GM11168 (cell line): ENCODE results near the gene CIB2.
"Not testable (repeated sequence)": the region's sequence is repeated elsewhere in the genome, so short reads cannot be mapped to it uniquely, and the experiment has no call there.

Experiments
- in situ Hi-C: fragments of 300-500 bp; cut with MboI; formaldehyde crosslinking; loops from one replicate; pipeline ENCODE4 v1.12.0; 2022; ENCODE audit warnings: low sequenced_read_pairs; ENCODE audit not compliant: unreplicated experiment

The CIB2 gene

DNA sequence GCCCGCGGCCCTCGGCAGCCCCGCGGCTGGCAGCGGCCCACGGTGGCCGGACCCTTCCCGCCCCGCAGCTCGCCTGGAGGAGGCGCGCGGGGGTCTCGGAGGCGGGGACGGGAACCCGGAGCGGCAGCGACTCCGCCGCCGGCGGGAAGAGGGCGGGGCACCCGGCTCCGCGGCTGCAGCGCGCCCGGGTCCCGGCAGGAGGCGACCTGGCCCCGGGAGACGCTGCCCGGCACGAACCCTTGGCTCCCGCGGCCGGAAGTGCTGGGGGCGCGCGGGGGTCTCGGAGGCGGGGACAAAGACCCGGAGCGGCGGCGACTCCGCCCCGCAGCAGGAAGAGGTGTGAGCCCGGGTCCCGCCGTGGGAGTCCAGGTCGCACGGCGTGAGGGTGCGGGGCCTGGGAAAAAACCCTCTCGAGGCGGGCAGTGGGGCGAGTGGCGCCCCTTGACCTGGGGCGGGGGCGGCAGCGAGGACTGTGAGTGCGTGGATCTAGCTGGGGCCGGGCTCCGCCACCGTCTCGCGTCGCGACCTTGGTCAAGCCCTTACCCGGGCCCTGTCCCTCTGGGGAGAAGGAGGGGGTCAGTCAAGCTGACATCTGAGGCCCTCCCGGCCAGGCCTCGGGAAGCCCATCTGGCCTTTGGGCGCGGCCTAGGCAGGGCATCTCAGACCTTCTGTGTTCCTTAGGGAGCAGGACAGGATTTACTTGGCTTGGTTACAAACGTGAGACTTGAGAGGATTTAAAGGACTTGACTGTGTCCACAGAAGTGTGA, at the start of gene CIB2:
CIB2 (minus strand) TSS at position 151 of the 767 bp plus-strand sequence. CDS start 230 bp downstream, outside the sequence.
- in situ Hi-C loops: no loop called here

DNA sequence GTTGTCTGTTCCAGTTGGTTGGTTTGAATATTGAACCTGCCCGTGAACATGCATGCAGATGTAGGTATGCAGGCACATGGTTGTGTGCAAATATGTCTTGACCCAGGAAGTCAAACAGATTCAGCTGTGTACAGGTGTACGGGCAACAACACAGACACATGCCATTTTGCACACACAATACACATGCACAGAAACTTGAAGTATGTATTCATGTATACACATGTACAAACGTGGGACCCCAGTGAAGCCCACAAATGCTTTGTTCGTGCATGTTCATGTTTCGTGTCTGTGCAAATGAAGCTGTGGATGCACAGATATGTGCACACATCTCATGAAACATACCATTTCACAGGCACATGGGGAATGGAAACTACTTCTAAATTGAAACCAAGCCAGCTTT, 48.7 kb upstream of the CIB2 start:
- in situ Hi-C loops: no loop called here

DNA sequence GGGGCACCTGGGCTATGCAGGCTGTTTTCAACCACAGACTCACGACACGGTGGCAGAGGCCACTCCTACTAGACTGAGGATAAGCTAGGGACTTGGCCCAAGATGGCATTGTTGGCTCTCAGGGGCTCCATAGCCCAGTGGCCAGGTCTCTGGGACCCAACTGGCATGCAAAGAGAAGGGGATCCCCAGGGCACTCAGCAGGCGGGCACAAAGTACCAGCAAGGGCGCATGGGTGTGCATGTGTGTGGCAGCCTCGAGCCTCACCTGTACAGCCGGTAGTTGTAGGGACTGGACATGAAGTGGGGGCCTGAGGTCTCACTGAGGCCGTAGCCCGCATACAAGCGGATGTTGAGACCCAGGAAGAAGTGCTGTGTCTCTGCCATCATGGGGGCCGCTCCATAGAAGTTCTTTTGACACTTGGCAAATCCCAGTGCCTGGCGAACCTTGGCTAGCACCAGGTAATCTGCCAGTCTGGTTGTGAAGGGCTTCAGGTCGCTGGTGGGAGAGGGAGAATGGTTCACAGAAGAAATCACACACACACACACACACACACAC, 48.1 kb upstream of the CIB2 start:
- in situ Hi-C loops: no loop called here

DNA sequence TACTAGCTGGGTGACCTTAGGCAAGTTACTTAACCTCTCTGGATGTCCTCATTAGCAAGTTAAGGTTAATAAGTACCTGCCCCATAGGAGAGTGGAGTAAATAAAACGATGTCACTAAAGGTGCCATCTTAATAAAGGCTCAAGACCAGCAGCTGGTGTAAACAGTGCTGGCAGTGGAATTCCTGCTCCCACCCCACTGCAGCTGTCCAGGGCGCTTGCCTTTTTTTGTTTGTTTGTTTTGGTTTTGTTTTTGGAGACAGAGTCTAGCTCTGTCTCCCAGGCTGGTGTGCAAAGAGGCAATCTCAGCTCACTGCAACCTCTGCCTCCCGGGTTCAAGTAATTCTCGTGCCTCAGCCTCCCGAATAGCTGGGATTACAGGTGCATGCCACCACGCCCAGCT, 46.8 kb upstream of the CIB2 start:
- in situ Hi-C loops: no loop called here

DNA sequence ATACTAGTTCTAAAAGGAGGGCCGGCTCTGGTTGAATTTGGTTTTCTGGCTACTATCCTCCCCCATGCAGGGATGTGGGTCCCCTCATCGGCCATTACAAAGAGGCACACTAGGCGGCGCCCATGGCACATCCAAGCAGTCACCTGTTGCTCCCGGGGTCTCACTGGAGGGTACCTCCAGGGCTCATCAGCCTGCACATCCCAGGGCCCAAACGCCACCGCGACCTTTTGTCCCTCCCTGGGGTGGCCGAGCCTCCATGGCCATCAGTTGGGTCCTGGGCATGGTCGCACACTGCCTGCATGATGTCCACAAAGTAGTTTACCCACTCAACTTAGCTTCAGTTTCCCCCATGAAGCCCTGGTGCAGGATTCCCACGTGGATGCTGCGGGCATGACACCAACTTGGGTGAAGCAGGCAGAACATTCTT, 46.2 kb upstream of the CIB2 start:
- in situ Hi-C loops: no loop called here

DNA sequence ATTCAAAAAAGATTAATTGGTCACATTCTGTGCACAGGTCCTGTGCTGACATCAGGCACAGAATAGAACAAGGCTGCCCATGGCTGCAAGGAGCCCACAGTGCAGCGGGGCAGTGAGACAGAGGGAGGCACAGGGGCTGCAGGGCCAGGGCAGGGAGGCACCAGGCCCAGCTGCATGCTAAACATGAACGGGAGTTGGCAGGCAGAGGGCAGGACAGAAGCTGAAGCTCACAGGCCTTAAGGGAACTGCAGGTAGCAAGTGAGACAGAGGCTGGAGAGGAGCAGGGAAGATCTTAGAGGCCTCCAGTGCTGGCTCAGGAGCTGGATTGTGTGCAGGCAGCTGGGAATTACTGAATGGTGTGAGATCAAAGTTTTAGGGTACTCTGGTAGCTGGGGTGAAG, 44.1 kb upstream of the CIB2 start:
- in situ Hi-C loops: no loop called here

DNA sequence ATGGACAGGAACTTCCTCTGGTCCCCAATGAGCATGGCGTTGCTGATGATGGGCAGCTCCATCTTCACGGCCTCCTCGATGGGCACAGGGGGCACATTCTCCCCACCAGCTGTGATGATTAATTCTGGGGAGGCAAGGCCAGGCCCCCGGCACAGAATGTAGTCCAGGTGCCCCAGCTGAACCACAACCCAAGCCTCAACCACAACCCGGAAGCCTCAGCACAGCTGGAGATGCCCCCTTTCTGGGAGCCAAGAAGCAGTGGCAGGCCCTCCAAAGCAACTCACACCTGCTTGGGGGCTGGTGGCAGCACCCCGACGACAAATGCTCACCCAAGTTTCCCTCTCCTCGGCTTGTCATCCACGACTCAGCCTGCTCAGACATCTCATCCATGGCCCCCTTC, 43.2 kb upstream of the CIB2 start:
- in situ Hi-C loops: no loop called here

DNA sequence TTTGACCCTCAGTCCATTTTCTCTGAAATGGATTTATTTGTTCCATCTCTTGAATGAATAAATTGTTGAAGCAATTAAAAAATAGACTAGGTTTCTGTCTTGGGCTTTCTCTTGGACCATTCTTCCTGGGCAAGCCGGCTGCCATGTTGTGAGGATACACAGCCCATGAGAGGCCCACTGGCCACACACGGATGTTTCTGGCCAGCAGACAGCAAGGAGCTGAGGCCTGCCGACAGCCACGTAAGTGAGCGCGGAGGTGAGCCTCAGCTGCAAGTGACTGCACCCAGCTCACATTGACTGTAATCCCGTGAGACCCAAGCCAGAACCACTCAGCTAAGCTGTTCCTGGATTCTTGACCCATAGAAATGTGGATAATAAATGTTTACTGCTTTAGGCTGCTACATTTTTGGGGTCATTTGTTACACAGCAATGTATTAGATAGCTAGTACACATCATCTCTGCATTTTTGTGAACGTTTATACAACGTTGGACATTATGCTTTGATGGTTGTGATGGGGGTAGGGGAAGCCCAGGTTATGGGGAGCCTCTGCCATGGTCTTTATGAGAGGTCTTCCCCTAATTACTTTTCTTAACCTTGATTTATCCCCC, 40.7 kb upstream of the CIB2 start:
- in situ Hi-C loops: no loop called here

DNA sequence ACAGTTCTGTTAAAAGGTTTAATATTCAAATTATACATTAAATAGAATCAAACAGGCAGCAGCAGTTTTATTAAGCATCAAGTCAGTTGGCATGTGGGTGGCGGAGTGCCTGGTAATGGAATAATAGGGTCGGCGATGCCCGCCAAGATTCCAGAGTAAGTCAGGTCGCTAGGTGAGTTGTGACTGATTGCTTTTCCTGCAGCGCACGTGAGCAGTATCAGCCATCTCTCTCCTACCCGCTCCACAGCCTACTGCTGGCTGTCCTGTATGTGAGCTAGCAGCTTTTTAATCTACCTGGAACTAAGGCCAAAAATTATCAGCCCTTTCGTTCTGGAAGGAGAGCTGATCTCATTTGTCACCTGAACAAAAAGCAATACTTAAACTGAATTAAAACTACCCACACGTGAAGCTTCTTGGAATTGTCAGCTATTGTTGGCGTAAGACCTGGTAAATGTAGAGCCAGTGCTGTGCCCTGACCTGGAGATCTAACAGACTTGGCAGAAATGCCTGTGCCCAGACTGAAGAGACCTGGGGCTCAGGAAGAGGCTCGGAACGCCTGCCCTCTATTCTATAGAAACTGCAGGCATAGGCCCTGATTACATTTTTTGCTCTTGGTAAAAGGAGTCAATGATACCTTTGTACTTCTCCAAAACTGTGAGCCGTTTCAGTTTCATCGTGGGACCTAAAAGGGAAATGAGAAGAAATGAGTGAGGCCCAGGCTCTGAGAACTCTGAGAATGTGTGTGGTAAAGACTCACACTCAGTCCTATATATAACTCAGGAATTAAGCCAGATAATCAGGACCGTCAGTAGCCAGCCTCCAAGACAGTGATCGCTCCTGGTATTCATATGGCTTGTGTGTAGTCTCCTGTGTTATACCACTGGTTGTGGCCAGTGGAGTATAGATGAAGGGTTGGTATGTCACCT, 39.9 kb upstream of the CIB2 start:
- in situ Hi-C loops: no loop called here

DNA sequence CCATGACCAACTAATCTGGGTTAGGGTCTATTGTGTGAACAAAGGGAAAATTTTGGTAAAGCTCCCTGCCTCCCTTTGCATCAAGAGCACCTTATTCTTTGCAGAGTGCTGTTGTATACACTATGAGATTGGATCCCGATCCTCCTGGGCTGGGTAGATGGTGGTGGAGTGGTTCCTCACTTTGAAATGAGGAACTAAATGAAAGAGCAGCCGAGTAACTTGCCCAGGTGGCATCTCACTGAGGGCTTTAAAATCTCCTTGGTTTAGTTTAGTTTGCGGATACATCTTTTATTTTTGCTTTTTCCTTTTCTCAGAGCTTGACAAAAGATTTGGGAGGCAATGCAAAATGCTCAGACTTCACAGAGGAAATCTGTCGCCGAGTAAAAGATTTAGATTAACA, 37.4 kb upstream of the CIB2 start:
- in situ Hi-C loops: no loop called here

DNA sequence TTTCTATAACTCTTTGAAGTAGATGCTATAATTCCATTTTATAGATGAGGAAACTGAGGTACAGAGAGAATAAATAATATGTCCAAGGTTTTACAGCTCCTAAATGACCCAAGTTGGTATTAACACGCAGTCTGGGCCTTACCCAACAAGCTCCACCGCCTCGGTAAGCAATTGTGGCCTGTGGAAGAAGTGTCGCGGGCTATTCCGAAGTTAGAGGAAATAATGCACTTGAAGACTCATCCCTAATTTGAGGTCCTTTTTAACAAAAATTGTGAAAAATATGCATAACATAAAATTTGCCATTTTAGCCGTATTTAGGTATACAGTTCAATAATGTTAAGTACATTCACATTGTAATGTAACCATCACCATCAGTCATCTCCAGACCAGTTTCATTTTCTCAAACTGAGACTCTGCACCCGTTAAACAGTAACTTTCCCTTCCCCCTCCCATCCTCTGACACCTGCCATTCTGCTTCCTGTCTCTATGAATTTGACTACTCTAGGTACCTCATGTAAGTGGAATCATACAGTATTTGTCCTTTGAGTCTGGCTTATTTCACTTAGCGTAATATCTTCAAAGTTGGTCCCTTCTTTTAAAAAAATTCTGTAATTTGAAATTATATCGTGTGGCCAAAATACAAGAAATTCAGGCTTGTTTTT, 36.1 kb upstream of the CIB2 start:
- in situ Hi-C loops: no loop called here

DNA sequence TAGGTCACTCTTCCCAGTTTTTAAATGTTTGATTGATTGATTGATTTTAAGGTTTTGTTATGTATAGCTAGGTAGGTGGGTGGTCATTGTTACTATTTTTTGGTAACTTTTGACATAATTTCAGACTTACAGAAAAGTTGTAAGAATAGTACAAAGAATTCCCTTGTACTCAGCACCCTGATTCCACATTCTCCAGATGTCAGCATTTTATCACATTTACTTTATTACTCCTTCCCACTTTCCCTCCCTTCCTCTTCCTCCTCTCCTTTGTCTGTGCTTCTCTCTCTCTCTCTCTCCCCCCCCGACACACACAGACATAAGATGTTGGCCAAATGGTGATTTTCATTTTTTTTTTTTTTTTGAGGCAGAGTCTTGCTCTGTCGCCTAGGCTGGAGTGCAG, 32.8 kb upstream of the CIB2 start:
- in situ Hi-C loops: no loop called here

DNA sequence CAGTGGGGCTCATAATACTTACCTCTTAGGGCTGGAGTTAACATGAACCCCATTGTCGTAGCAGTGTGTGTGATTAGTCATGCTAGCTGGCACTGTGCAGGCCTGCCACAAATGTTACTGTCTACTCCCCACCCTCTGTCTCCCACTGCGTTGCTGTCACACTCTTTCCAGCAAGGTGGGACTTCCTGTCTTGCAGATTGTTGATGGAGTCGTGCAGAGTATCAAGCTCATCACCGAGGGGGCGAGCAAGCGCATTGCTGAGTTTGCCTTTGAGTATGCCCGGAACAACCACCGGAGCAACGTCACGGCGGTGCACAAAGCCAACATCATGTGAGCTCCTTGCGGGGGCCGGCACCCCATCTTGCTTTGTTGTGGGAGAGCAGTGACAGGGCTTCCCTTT, 30.8 kb upstream of the CIB2 start:
- in situ Hi-C loops: no loop called here

DNA sequence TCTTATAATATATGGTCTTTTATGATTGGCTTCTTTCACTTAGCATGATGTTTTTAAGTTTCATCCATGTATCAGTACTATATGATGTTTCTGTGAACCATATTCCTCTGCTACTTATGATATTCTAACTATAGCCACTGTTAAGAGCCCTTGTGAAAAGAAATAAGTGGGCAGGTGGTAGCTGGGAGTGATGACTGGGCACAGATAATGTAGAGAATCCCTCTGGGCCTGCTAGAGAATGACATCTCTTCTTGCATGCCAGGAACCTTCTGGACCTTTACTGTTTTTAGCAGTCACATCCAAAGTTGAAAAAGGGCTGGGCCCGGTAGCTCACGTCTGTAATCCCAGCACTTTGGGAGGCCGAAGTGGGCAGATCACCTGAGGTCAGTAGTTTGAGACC, 28.1 kb upstream of the CIB2 start:
- in situ Hi-C loops: no loop called here

DNA sequence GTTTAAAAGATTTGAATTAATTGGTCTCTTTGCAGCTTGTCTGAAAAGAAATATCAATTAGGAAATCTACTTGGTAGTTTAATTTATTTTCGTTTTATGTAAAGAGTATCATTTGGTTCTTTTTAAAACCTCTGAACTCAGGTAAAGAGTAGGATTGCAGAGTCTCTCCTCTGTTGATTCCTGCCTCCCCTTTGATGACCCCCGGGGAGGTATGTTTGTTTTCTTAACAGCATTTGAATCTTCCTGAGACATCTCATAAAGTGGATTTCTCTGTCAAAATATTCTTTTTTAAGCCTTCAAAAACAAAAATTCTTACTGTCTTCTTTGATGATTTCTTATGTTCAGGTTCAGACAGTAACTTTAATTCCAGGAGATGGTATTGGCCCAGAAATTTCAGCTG, 26.0 kb upstream of the CIB2 start:
- in situ Hi-C loops: no loop called here

DNA sequence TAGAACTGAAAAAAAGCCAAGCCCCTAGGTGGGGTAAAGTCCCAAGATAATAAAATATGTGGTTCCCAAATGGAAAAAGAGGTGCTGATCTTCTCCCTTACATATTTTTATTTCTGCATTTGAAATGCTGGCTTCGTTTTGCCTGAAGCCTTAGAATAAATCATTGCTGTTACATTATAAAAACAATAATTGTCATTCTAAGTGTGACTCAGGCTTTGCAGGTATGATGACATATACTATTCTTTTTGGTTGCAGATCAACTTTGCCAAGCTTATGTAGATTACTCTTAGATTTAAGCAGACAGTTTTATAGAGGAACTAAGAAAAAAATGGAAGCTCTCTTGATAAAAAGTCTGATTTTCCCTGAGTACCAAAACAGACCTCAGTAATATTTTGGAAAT, 25.4 kb upstream of the CIB2 start:
- in situ Hi-C loops: no loop called here

DNA sequence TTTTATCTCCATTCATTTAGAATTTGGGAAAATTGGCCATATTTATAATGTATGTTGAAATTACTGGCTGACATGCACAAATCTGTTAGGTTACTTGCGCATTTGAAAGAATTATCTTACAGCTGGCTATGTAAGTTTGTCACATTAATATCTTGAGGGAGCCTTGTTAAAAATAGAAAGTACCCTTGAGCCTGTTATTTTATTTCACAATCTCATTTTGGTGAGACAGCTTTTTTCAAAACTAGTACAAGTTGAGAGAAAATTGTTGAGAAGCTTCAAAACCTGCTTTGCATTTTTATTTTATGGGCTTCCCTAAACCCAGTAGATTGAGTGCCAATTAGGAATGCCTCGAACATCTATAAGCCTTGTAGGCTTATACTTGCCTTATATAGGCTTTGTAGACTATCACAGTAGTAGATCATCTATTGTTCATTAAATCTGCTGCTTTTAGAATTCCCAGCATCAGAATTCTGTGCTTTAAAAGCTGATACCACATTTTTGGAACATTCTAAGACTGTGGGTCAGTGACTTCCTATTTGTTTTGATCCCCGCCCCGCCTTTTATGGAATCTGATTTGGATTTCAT, 24.2 kb upstream of the CIB2 start:
- in situ Hi-C loops: no loop called here

DNA sequence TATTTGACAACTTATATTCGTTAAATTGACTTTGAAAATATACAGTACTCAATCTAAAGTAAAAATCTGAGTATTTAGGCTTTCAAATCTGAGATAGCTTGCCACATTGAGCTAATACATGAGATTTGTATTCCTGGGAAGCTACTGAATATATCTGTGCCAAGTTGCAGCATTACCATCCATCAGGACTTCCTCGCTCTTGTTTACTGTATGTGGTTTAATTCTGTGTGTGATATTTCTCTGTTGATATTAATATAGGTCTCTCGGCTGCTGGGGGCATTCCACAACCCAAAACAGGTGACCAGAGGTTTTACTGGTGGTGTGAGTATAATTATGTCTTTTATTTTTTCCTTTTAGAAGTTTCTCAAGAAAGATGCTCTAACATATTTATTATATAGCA, 23.7 kb upstream of the CIB2 start:
- in situ Hi-C loops: no loop called here

DNA sequence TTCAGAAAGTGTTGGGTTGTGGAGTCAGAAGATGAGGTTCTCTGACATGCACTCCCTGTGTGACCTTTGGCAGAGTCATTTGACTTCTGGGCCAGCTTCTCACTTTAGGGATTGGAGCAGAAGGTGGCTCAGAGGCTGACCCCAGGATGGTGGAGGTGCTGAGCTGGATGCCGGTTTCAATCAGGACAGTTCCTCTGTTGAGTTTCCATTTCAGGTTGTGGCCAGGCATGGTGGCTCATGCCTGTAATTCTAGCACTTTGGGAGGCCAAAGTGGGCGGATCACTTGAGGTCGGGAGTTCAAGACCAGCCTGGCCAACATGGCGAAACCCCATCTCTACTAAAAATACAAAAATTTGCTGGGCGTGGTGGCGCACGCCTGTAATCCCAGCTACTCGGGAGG, 19.8 kb upstream of the CIB2 start:
- in situ Hi-C loops: not testable (repeated sequence)
